Dedifferentiated amniotic fluid mesenchymal stem cell (primary cell): ENCODE measurements around the gene PNKD.
A peak's percentile ranks its signal among the peaks of the same experiment; 100 is the strongest.

Experiments
- DNase-seq: peaks from one replicate; pipeline ENCODE4 v3.0.0-alpha.2; 2016; ENCODE audit errors: extremely low spot score

The PNKD gene

DNA sequence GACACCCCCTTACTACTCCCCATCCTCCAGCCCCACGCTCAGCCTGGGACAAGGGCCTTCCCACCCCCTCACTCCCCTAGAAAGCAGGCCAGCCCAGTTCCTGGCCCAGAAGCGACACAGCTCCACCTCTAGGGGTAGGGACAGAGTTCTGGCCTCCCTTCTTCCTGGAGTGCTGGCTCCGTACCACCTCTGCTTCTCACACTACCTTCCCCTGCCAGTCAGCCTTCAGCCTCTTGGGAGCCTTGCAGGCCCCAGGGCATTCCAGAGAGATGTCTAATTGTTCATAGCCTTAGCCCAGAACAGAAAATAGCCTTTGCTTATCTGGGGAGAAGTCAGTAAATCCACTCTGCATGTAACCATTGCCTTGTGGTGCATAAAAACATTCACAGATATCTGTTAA, 73.3 kb downstream of the PNKD start:
- peak; percentile 59 for DNase-seq

GRCh38 chr2:218344090-218344754, 73.9 kb downstream of the PNKD start:
- DNase-seq, result no peak

- DNase-seq, result no peak
Measured at GRCh38 chr2:218344755-218345417, 74.6 kb downstream of the PNKD start.

GRCh38 chr2:218345491-218346236, 75.3 kb downstream of the PNKD start:
- DNase-seq, result no peak

GRCh38 chr2:218347172-218347571, 76.9 kb downstream of the PNKD start:
- no peak for DNase-seq

GRCh38 chr2:218354045-218354444, 83.7 kb downstream of the PNKD start:
- DNase-seq, result no peak

DNA sequence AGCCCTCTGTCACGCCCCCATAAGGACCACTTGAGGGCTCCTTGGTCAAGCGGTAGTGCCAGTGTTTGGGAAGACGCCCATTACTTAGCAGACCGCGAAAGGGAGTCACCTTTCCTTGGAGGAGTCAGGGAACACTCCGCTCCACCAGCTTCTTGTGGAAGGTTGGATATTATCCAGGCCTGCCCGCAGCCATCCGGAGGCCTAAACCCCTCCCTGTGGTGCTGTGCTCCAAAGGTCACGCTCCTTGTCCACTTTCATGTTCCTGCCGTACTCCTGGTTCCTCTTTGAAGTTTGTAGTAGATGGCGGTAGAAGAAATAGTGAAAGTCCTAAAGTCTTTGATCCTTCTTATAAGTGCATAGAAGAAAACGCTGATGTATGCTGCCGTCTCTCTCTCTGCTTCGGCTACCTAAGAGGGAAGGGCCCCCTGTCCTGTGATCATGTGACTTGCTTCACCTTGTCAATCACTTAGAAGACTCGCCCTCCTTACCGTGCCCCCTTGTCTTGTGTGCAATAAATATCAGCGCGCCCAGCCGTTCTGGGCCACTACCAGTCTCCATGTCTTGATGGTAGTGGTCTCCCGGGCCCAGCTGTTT, 84.6 kb downstream of the PNKD start:
- DNase-seq, result no peak

GRCh38 chr2:218357236-218358177, 87.2 kb downstream of the PNKD start:
- DNase-seq, result no peak

- DNase-seq, result no peak
Measured at GRCh38 chr2:218360453-218360852, 90.1 kb downstream of the PNKD start.

- DNase-seq, result no peak
Measured at GRCh38 chr2:218362606-218363005, 92.3 kb downstream of the PNKD start.

DNA sequence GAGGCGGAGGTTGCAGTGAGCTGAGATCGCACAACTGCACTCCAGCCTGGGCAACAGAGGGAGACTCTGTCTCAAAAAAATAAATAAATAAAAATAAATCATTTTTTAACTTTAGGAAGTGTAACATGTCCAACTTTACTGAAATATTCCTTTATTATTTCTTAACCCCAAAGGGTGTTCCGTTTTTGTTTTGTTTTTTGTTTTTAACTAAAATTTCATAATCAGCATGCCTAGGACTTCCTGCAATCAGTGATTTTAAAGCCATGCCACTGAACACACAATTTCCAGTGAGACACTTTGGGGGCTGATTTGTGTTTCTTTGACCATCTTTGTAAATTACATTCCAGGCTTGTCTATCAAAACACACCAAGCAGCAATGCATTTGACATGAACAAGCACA, 93.4 kb downstream of the PNKD start:
- no peak for DNase-seq

DNA sequence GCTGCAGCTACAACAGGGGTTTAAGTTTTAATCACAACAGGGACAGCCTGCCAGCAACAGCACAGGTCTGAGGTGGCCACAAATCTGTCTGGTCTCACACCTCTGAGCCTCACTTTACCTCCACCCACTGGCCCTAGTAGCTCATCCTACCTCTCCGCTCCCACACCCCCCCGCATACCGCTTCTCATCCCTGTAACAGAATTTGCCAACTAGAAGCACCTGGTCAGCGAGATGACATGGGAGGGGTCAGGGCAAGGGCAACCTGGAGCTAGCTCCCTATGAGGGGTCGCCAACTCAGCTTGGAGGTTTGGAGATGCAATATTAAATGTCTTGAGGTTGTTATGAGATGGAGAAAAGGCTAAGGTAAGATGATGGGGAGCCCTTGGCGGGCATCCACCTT, 93.9 kb downstream of the PNKD start:
- DNase-seq, result no peak

GRCh38 chr2:218366621-218367414, 96.5 kb downstream of the PNKD start:
- DNase-seq, result no peak

GRCh38 chr2:218367415-218368149, 97.3 kb downstream of the PNKD start:
- DNase-seq, result peak; percentile 21

- DNase-seq, result no peak
Measured at GRCh38 chr2:218368150-218368528, 97.8 kb downstream of the PNKD start.

DNA sequence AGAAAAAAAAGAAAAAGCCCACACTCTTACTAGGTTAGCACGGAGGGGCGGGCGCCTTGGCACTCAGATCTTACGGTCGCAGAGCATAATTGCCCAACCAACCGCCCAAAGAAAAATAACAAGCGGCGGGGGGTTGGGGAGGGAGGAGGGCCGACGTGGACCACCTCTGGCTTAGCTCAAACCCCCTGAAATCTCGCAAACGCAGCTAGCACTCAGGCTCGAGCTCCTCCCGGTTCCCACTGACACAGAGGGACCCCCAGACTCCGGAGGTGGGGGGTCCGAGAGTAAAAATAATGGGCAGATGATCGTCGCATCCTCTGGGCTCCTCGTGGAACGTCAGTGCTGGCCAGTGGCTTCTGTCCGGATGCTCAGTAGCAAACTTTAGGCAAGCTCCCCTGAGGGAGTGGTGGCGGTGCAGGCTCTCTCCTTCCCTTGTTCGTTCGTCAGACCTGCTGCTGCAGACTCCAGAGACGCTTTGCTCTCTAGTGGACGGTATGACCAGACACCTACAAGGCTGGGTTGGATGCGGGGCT, 98.4 kb downstream of the PNKD start:
- no peak for DNase-seq

- DNase-seq, result no peak
Measured at GRCh38 chr2:218369330-218369729, 99.0 kb downstream of the PNKD start.

DNA sequence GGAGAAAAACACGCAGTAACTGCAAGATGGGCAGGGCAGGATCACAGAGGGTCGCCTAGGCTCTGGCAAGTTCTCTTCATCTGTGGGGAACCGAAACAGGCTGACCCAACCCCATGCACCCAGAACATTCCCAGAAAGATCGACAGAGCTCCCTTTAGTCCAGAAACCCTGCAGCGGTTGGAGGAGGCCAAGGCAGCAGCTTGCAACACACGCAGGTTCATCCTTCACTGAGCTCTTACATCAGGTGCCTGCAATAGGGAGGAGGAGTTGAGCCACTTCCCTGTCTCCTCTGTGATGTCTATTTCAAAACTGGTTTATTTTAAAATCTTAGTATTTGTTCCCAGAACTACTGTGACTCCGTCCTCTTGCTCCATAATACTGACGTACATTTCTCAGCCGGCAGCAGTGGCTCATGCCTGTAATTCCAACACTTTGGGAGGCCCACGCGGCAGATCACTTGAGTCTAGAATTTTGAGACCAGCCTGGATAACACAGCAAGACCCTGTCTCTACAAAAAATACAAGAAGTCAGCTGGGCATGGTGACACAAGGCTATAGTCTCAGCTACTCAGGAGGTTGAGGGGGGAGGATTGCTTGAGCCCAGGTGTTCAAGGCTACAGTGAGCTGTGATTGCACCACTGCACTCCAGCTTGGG, 100.2 kb downstream of the PNKD start:
- no peak for DNase-seq

DNA sequence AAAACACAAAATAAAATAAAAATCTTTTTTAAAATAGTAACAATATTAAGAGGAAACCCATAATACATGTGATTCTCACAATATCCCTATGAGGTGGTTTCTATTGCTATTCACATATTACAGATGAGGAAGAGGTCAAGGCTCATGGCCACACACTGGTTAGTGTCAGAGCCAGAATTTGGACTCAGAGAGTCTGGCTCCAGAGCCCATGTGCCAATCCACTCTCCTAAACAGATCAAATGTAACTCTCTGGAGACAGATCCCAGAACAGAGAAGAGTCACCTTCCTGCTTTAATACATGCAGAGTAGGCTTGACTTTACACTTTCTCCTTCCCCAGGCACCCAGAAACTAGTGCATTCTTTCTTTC, 101.6 kb downstream of the PNKD start:
- DNase-seq, result no peak
